HG03520 (cell line): ENCODE results near the gene COQ8A.
"Not testable (repeated sequence)": the region's sequence is repeated elsewhere in the genome, so short reads cannot be mapped to it uniquely, and the experiment has no call there.

Source experiments
- ATAC-seq: cut with Tn5 transposase; IDR thresholded peaks from one replicate; pipeline ENCODE4 v1.9.1; 2021; ENCODE audit warnings: mild to moderate bottlenecking, moderate library complexity; ENCODE audit not compliant: unreplicated experiment

The COQ8A gene

DNA sequence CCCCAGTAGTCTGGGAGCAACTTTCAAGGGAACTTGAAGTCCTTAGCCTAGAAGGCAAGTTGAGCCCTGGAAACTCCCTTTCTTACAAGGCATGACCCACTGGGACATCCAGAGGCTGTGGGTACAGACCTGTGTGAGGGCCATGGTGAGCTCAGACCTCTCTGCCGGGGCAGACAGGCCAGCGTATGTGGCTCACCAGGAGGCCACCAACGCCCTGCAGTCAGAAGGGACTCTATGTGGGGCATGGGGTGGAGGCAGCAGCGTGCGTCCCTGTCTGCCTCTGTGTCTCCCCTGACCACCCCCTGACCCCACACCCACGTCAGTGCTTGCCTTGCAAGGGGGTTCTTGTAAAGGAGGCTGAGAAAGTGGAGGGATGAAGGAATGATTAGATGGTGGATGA is 10.8 kb downstream of the COQ8A start:
- no peak for ATAC-seq

DNA sequence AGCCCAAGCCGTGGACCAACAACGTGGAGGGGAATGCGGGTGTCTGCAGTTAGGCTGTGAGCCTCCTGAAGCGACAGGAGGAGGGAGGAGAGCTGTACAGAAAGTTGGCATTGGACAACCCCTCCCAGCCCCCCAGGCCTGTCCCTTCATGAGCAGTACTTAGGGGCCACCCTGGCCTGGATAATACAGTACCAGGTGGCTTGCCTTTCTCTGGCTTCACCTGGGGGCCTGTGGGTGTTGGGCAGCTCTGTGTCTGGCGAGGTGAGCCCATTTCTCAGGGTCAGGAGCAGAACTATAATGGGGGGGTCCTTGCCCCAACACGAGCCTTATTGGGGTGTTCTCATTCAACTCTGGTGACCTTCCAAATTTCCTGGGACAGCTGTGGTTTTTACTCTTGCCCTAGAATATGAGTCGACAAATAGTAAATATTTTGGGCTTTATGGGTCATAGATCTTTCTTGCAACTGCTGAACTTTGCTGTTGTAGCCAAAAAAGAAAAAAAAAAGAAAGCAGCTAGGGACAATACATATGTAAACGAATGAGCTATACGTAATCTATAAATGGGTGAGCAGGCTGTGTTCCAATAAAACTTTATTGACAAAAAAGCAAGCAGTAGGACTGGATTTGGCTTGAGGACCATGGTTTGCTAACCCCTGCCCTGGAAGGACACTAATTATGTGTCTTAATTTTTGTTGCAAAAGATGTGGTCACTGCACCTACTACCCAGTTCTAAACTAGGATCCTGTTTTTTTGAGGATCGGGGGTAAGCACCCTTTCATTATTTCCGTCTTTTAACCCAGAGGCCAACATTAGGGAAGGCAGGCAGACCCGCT is 11.4 kb downstream of the COQ8A start:
- no peak for ATAC-seq

DNA sequence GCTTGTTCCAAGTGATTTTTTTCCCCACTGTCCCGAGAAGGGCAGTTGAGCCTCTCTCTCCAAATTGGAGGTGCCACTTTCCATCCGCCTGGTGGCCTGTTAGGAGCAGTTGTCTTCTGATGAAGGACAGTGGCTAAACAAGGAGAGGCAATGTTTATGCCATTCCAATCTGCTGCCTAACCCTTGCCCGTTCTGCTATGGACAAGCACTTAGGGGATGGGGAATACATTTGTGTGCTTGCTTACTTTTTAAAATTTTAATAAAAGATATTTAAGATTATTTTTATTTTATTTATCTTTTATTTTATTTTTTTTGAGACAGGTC is 12.0 kb downstream of the COQ8A start:
- ATAC-seq: no peak

DNA sequence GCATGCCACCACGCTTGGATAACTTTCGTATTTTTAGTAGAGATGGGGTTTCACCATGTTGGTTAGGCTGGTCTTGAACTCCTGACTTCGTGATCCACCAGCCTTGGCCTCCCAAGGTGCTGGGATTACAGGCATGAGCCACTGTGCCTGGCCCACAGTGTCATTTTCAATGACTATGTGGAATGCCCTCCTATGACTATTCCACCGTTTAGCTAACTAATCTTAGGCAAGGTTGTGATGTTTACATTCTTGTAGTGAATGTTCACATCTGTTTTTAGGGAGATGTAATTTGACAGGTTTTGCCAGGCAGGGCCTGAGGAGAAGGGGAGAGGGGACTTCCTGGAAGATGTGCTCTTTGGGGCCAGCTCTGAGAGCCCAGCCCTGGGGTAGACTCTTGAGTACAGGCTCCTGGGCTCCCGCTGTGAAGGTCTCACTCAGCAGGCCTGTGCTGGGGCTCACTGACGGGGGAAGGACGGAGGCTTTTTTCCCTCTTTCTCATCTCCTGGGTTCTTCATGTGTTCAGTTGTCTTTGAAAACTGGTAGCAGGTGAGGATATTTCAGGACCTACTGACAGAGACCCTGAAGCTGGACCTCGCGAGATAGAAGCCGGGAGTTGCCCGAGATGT is 13.2 kb downstream of the COQ8A start:
- ATAC-seq: no peak

DNA sequence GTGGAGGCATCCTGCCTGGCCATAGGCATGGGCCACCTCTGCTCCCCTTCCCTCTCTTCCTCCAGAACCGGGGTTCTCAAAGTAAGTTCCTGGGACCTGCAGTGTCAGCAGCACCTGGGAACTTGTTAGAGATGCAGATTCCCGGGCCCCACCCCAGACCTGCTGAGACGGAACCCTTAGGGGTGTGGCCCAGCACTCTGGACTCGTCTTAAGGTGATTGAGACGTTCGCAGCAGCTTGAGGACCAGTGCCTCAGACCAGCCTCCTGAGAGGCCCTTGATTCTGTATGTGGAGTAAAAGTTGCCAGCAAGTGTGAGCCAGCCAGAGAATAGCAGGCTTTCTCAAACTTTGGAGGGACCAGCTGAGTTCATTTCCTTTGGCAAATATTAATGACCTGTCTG is 14.2 kb downstream of the COQ8A start:
- ATAC-seq: no peak

DNA sequence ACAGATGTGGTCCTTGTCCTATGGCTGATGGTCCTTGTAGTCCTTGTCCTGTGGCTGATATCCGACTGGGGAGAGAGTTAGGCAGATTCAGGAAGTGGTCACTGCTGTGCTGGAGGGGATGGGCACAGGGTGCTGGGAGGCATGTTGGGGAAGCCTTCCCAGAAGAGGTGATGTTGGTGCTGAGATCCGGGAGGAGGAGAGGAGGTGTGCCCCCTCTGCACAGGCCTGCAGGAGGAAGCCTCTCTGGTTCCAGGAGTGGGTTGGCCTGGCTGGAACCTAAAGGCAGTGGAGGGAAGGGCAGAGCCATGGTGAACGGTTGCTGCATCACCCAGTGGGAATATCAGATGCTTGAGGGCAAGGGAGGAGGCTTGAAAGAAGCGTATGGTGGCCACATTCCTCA is 14.7 kb downstream of the COQ8A start:
- no peak for ATAC-seq

DNA sequence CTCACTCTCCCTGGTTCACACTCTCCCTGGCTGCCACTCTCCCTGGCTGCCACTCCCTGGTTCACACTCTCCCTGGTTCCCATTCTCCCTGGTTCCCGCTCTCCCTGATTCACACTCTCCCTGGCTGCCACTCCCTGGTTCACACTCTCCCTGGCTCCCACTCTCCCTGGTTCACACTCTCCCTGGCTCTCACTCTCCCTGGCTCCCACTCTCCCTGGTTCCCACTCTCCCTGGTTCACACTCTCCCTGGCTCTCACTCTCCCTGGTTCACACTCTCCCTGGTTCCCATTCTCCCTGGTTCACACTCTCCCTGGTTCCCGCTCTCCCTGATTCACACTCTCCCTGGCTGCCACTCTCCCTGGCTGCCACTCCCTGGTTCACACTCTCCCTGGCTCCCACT is 15.8 kb downstream of the COQ8A start:
- ATAC-seq: not testable (repeated sequence)

DNA sequence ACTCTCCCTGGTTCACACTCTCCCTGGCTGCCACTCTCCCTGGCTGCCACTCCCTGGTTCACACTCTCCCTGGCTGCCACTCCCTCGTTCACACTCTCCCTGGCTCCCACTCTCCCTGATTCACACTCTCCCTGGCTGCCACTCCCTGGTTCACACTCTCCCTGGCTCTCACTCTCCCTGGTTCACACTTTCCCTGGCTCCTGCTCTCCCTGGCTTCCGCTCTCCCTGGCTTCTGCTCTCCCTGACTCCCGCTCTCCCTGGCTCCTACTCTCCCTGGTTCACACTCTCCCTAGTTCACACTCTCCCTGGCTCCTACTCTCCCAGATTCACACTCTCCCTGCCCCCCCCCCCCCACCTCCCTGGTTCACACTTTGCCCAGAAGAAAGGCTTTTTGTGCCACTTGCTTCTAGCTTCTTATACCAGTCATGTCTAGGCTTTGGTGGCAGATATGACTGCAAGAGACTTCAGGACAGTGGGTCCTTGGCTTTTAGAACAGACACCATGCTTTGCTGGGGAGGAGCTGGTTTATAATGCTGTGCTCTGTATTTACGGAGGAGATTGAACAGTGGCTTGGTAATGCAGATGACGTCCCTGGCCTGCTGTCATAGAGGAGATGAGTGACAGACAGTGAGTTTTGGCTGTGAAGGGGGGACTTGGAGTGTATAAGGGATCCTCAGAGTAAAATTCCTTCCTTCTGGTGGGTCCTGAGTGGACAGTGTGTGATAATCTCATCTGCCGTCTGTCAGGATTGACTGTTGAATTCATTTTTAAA is 17.0 kb downstream of the COQ8A start:
- ATAC-seq: no peak

DNA sequence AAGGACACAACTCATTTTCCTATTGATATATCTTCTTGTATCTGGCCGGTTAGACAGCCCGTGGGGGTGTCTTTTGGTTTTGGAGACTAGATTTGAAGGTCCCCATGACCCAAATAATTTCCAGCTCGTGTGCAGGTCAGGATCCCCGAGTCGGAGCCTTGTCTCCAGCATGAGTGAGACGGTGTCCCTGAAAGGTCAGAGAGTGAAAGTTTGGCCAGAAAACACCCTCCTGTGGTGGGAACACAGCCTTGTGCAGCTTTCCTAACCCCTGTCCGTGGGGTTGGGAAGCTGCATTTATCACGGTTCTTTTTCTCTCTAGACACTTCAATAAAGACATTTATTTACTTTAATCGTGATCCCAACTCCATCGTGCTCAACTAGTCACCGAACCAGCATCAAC is 17.6 kb downstream of the COQ8A start:
- ATAC-seq: no peak

DNA sequence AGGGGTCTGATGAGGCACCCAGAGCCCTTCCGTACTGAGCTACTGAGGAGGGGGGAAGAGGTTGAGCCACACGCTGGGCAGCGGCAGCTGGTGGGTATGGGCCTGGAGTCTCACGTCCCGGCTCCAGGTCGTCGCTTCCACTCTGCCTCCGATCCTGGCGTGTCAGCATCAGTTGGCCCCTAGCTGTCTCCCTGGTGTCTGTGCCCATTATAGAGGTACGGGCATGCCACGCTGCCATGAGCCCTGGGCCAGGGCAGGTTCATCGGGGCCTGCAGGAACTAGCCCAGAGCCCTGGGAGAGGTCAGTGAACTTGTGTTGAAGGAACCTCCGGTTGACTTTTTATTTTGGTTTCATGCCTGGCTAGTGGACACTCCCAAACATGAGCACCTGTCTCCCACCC is 18.2 kb downstream of the COQ8A start:
- ATAC-seq: no peak

DNA sequence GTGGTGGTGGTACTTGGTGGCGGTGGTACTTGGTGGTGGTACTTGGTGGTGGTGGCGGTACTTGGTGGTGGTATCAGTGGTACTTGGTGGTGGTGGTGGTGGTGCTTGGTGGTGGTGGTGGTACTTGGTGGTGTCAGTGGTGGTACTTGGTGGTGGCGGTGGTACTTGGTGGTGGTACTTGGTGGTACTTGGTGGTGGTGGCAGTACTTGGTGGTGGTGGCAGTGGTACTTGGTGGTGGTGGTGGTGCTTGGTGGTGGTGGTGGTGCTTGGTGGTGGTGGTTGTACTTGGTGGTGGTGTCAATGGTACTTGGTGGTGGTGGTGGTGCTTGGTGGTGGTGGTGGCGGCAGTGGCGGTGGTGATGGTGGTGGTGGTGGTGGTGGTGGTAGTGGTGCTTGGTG is 20.2 kb downstream of the COQ8A start:
- ATAC-seq: no peak

DNA sequence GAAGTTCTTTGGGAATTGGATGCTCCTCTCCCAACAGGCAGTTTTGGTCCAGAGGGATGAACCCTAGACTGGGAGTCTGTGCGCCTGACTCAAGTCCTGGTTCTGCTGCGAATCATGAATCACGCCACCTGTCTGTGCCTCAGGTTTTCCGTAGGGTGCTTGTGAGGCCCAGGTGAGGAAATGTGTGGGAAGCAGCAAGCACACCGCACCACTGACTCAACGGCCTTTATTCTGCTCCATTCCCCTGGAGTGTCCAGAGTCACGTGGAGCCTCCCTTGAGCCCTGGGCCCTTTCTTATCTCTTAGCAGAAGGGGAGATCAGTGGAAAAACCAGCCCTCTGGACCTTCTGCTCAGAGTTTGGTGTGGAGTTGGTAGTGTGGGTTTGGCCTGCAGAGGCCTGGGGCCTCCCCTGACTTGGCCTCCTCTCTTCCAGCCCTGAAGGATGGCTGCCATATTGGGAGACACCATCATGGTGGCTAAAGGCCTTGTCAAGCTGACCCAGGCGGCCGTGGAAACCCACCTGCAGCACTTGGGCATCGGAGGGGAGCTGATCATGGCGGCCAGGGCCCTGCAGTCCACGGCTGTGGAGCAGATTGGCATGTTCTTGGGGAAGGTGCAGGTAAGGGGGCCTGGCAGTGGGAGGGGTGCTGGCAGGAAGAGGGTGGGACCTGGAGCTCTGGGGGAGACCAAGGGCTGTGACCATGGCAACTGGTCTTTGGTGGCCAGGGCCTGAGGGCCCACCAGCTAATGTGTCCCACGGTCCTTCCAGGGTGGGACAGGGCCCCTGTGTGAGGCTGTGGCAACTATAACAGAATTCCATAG is 21.1 kb downstream of the COQ8A start:
- no peak for ATAC-seq

DNA sequence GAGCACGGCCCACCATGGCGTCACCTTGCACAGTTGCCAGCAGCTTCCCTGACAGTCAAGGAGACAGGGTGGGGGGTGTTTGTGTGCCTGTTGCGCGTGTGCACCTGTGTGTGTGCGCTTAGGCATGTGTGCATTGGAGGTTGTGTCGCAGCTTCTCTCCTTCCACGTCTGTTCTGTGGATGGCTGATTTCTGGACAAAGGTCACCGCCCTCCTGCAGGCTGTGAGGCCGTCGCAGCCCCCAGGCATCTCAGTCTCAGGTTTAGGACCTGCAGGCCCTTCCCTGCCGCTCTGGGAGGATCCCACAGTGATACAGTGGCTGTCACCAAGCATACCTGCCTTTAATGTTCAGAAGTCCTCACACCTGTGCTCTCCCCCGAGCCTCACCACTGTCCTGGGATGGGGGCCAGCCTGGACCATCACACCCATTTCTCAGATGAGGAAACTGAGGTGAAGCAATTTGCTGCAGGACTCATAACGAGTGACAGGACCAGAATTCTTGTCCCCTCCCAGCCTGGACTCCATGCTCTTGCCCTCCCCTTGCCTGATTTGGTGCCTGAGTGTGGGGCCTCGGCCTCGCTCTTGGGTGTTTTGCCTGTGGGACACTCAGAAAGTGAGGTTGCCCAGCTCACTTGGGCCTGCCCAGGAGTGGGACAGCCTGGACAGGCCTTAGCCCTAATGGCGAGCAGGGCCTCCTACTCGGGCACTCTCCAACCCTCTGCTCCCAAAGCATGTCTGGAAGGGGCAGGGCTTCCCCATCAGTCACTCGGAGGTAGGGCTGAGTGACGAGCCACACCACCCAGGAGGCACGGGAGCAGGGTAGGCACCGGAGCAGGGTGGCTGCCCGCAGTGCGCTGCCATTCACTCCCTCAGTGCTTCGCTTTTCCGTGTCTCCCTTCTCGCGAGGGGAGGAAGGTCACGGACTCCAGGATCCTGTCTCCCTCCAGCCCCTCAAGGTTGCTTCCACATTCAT is 22.6 kb downstream of the COQ8A start:
- no peak for ATAC-seq

DNA sequence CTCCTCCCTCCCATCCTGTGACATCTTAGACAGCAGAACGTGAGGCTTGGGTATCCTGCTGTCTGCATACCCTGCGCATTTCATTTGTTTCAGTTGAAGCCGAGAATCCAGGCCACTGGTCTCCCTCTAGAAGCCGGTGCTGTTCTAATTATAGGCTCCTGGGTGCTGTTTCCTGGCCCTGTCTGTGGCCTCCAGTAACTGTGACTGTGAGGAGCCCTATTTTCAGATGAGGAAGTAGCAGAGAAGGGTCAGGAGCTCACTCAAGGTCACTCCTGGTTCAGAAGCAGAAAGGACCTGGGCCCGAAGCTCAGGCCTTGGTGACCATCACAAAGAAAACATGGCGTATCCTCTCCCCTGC is 24.0 kb downstream of the COQ8A start:
- ATAC-seq: no peak

DNA sequence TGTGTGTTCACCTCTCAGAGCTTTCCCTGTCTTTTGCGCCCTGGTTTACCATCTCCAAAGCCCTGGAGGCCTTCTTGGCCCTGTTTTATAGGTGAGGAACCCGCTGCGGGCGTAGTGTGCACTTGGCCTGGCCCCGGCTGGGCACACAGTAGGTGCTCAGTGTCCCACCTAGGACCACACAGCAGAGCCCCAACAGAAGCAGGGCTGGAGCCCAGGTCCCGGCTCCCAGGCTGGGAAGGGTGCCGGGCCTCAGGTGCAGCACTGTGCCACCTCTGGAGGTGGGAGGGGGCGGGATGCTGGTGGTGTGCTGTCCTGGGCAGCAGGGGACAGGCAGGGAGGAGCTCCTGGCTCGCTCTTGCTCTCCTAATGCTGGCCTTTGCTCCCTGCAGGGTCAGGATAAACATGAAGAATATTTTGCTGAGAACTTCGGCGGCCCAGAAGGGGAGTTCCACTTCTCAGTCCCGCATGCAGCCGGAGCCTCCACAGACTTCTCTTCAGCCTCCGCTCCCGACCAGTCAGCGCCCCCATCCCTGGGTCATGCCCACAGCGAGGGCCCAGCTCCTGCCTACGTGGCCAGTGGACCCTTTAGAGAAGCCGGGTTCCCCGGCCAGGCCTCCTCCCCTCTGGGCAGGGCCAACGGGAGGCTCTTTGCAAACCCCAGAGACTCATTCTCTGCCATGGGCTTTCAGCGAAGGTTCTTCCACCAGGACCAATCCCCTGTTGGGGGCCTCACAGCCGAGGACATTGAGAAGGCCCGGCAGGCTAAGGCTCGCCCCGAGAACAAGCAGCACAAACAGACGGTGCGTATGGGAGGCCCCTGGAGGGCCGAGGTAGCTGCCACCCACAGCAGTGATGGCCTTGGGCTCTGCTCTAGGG is 24.8 kb downstream of the COQ8A start:
- no peak for ATAC-seq

DNA sequence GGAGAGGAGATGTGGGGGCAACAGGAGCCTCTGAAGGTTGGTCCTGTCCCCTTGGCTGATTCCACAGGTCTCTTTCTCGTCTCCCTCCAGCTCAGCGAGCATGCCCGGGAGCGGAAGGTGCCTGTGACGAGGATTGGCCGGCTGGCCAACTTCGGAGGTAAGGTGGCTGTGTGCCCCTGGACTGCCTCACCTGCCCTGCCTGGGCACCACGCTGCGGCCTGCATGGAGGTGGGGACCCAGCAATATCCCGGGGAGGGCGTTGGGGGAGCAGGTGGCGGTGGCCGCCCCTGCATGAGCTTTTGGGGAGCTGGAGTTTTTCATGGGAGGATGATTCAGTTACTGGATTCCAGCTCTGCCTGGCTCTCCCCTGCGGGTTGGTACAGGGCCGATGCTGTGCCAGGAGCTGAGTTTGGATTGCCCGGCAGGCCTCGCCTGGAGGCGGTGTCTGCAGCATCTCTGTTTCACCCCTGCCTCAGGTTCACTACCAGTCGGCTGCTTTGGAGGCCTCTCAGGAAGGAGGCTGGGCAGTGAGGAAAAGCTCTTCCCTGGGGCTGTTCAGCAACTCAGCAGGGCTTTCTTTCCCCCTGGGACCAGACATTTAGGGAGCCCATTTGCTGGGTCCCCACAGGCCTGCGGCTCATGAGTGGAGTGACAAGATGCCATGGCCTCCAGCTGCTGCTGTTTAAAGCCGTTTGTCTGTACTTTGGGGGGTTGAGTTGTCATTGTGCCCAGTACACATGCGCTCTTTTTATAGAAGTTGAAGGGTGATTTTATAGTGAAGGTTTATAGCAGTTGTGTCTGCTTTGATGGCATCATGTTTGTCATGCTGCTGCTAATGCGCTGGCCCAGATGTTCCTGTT is 25.7 kb downstream of the COQ8A start:
- no peak for ATAC-seq

DNA sequence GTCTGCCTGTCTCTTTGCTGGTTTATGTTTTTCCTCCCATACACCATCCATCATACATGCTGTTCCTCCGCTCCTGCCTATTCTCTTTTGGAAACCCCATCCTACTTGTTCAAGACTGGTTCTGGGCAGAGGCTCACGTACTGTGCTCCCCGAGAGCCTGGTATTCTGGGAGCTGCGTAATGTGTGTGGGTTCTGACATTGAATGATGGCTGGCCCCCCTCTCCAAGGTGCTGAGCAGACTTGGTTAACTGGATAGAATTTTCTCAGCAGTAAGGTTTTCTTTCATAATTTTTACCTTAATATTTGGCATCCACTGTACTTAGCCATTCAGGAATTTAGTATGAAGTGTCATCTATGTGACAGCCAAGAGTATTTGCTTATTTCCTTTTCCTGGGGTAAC is 26.6 kb downstream of the COQ8A start:
- no peak for ATAC-seq

DNA sequence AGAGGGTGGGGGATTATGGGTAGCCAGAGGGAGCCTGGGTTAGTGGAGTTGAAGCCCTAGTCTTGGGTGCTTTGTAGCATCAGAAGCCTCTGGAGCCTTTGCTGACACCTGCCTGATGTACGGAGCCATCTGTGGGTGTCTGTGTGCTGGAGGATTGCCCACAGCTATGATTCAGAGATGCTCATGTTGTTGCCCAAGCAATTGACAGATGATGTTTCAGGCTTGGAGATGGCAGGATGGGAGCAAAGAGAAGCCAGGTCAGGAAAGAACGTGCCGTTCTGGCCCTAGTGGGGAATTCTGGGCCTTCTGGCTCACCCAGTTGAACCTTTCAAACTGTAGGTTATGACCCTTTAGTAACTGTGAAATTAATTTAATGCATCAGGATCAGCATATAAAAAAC is 27.6 kb downstream of the COQ8A start:
- no peak for ATAC-seq
